ENCODE measurements around the gene XRCC5. TPM values are rescaled to one million over a fixed set of nuclear protein-coding genes. Genes with fewer than 3 reads are reported as not detected.

XRCC5 gene
- total RNA-seq, 1 donor from 2014 or later, result 185 TPM

- FAIRE-seq (no peak), DNase-seq (ENCODE audit: low read depth) (peak; percentile 65)
- TF ChIP-seq CTCF (IDR thresholded peaks at IDR 0.05; ENCODE audit: insufficient read depth, low read length, severe bottlenecking), result no peak
Observed at GRCh38 chr2:216221811-216222210, 112.7 kb downstream of the XRCC5 start.

GRCh38 chr2:216222650-216223352 lies 113.7 kb downstream of the XRCC5 start:
- FAIRE-seq (no peak), DNase-seq (ENCODE audit: low read depth) (peak; percentile 59)
- peak; percentile 25 for TF ChIP-seq CTCF (IDR thresholded peaks at IDR 0.05; ENCODE audit: insufficient read depth, low read length, severe bottlenecking)
- H3K27me3 ChIP-seq (ENCODE audit: control insufficient read depth, insufficient read depth, low read length), result no peaks in the 10 kb centered on the region
- H3K4me3 ChIP-seq (ENCODE audit: low read depth, low read length), result no peak overlapping the region
- no peaks in the 10 kb centered on the region for H3K36me3 ChIP-seq (ENCODE audit: control insufficient read depth, insufficient read depth, low read length)

More at GRCh38 chr2:216221811-216222210, 112.7 kb downstream of the XRCC5 start:
- no peaks in the 10 kb centered on the region for H3K27me3 ChIP-seq (ENCODE audit: control insufficient read depth, insufficient read depth, low read length)
- H3K4me3 ChIP-seq (ENCODE audit: low read depth, low read length), result no peak overlapping the region
- H3K36me3 ChIP-seq (ENCODE audit: control insufficient read depth, insufficient read depth, low read length), result no peaks in the 10 kb centered on the region

DNA sequence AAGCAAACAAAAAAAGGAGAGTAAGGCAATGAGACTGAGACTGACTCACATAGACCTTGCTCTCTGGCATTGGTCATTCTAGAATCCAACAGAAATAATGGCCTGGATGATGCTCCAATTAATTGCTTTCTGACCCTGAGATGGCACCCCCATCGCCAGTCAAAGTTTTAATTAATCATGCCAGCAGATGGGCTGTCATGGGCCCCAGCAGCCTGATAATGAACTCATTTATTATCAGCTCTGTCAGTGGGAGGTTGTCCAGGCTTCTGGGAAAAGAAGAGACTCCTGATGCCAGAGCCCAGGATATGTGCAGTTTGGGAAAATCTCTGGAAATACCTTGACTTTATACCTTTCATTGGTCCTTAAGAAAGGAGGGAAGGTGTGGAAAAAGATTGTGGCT lies 115.2 kb downstream of the XRCC5 start:
- no peak overlapping the region for H3K4me3 ChIP-seq (ENCODE audit: low read depth, low read length)
- H3K36me3 ChIP-seq (ENCODE audit: control insufficient read depth, insufficient read depth, low read length), result no peaks in the 10 kb centered on the region
- no peaks in the 10 kb centered on the region for H3K27me3 ChIP-seq (ENCODE audit: control insufficient read depth, insufficient read depth, low read length)
- DNase-seq (ENCODE audit: low read depth), result no peak
- no peak for FAIRE-seq
- no peak for TF ChIP-seq CTCF (IDR thresholded peaks at IDR 0.05; ENCODE audit: insufficient read depth, low read length, severe bottlenecking)

DNA sequence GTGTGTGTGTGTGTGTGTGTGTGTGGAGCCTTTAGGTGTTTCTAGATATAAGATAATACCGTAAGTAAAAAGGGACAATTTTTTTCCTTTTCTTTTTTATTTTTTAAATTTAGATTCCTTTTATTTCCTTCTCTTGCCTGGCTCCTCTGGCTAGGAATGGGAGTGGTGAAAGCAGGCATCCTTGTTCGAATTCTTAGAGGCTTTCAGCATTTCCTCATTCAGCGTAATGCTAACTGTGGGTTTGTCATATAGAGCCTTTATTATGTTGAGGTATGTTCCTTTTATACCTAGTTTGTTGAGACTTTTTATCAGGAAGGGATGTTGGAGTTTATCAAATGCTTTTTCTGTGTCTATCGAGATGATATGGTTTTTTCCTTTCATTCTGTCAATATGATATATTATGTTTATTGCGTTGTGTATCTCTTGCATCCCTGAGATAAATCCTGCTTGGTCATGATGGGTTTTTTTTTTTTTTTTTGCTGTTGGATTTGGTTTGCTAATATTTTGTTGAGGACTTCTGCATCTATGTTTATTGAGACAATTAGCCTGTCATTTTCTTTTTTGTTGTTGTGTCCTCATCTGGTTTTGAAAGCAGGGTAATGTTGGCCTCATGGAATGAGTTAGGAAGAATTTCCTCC lies 120.2 kb downstream of the XRCC5 start:
- no peaks in the 10 kb centered on the region for H3K36me3 ChIP-seq (ENCODE audit: control insufficient read depth, insufficient read depth, low read length)
- no peak for DNase-seq (ENCODE audit: low read depth)
- TF ChIP-seq CTCF (IDR thresholded peaks at IDR 0.05; ENCODE audit: insufficient read depth, low read length, severe bottlenecking), result no peak
- H3K27me3 ChIP-seq (ENCODE audit: control insufficient read depth, insufficient read depth, low read length), result no peaks in the 10 kb centered on the region
- FAIRE-seq, result no peak
- no peak overlapping the region for H3K4me3 ChIP-seq (ENCODE audit: low read depth, low read length)

- no peaks in the 10 kb centered on the region for H3K36me3 ChIP-seq (ENCODE audit: control insufficient read depth, insufficient read depth, low read length)
- no peak for TF ChIP-seq CTCF (IDR thresholded peaks at IDR 0.05; ENCODE audit: insufficient read depth, low read length, severe bottlenecking)
- FAIRE-seq, result no peak
- DNase-seq (ENCODE audit: low read depth), result no peak
- no peaks in the 10 kb centered on the region for H3K27me3 ChIP-seq (ENCODE audit: control insufficient read depth, insufficient read depth, low read length)
- no peak overlapping the region for H3K4me3 ChIP-seq (ENCODE audit: low read depth, low read length)
Observed at GRCh38 chr2:216231867-216232266, 122.7 kb downstream of the XRCC5 start.
